H9 (cell line): ENCODE results near the gene COX8A. TPM values are rescaled to one million over a fixed set of nuclear protein-coding genes. Genes with fewer than 3 reads are reported as not detected.

Source experiments
- DNase-seq: peaks from one replicate; pipeline ENCODE4 v3.0.0-alpha.2; 2017
- H2AFZ ChIP-seq: one replicate; pipeline ENCODE4 v1.6.1; 2013; ENCODE audit warnings: mild to moderate bottlenecking, low read length, control low read depth, moderate library complexity
- H2AK5ac ChIP-seq: 2 replicates; pipeline ENCODE4 v1.6.1; 2013; ENCODE audit warnings: low read length, control low read depth, mixed read lengths; ENCODE audit not compliant: insufficient read length
- H2BK120ac ChIP-seq: one replicate; pipeline ENCODE4 v1.6.1; 2013; ENCODE audit warnings: low read depth, mild to moderate bottlenecking, low read length, control low read depth, inconsistent platforms; ENCODE audit not compliant: poor library complexity, severe bottlenecking
- H2BK12ac ChIP-seq: 2 replicates; pipeline ENCODE4 v1.6.1; 2013; ENCODE audit warnings: low read length, control low read depth, mixed read lengths, low read depth; ENCODE audit not compliant: insufficient read length
- H2BK15ac ChIP-seq: 2 replicates; pipeline ENCODE4 v1.6.1; 2013; ENCODE audit warnings: low read depth, low read length, control low read depth
- H2BK20ac ChIP-seq: one replicate; pipeline ENCODE4 v1.6.1; 2013; ENCODE audit warnings: low read depth, mild to moderate bottlenecking, low read length, control low read depth, inconsistent platforms; ENCODE audit not compliant: poor library complexity, severe bottlenecking
- H2BK5ac ChIP-seq: 2 replicates; pipeline ENCODE4 v1.6.1; 2013; ENCODE audit warnings: low read length, control low read depth, mixed read lengths; ENCODE audit not compliant: insufficient read length
- H3K14ac ChIP-seq: 2 replicates; pipeline ENCODE4 v1.6.1; 2013; ENCODE audit warnings: low read length, control low read depth; ENCODE audit not compliant: insufficient read depth
- H3K18ac ChIP-seq: 2 replicates; pipeline ENCODE4 v1.6.1; 2013; ENCODE audit warnings: low read depth, mild to moderate bottlenecking, mixed read lengths, low read length, control low read depth; ENCODE audit not compliant: insufficient read length
- H3K23ac ChIP-seq: 2 replicates; pipeline ENCODE4 v1.6.1; 2013; ENCODE audit warnings: low read length, control low read depth, mixed read lengths, low read depth; ENCODE audit not compliant: insufficient read length
- H3K23me2 ChIP-seq: 2 replicates; pipeline ENCODE4 v1.6.1; 2013; ENCODE audit warnings: low read depth, mild to moderate bottlenecking, mixed read lengths, low read length, control low read depth; ENCODE audit not compliant: insufficient read length, poor library complexity, severe bottlenecking
- H3K27ac ChIP-seq: 2 replicates; pipeline ENCODE4 v1.5.1; 2013; ENCODE audit warnings: low read length, control low read depth, mixed read lengths, low read depth; ENCODE audit not compliant: insufficient read length
- H3K27me3 ChIP-seq: 2 replicates; pipeline ENCODE4 v1.6.1; 2013; ENCODE audit warnings: low read length, control low read depth, inconsistent platforms; ENCODE audit not compliant: insufficient read depth
- H3K4ac ChIP-seq: 2 replicates; pipeline ENCODE4 v1.6.1; 2013; ENCODE audit warnings: low read depth, mild to moderate bottlenecking, control low read depth, inconsistent platforms, low read length, moderate library complexity
- H3K4me1 ChIP-seq: 2 replicates; pipeline ENCODE4 v1.6.1; 2013; ENCODE audit warnings: low read length, control low read depth, inconsistent platforms; ENCODE audit not compliant: insufficient read depth
- H3K4me2 ChIP-seq: 2 replicates; pipeline ENCODE4 v1.6.1; 2013; ENCODE audit warnings: low read length, control low read depth, mixed read lengths; ENCODE audit not compliant: insufficient read length, insufficient read depth
- H3K56ac ChIP-seq: 2 replicates; pipeline ENCODE4 v1.6.1; 2013; ENCODE audit warnings: low read depth, mild to moderate bottlenecking, mixed read lengths, low read length, control low read depth; ENCODE audit not compliant: insufficient read length
- H3K79me1 ChIP-seq: 2 replicates; pipeline ENCODE4 v1.6.1; 2013; ENCODE audit warnings: low read depth, mild to moderate bottlenecking, moderate library complexity, low read length, control low read depth, inconsistent platforms; ENCODE audit not compliant: insufficient read depth, poor library complexity, severe bottlenecking
- H3K79me2 ChIP-seq: 2 replicates; pipeline ENCODE4 v1.6.1; 2013; ENCODE audit warnings: low read length, control low read depth, inconsistent platforms; ENCODE audit not compliant: insufficient read depth
- H3K9ac ChIP-seq: 2 replicates; pipeline ENCODE4 v1.6.1; 2013; ENCODE audit warnings: low read length, control low read depth, mixed read lengths; ENCODE audit not compliant: insufficient read length; ENCODE audit errors: extremely low read depth
- H3K9me3 ChIP-seq: one replicate; pipeline ENCODE4 v1.6.1; 2013; ENCODE audit warnings: low read depth, low read length, inconsistent platforms; ENCODE audit not compliant: control insufficient read depth
- H3T11ph ChIP-seq: one replicate; pipeline ENCODE4 v1.6.1; 2013; ENCODE audit warnings: mild to moderate bottlenecking, low read length, control low read depth, inconsistent platforms
- H4K20me1 ChIP-seq: one replicate; pipeline ENCODE4 v1.6.1; 2013; ENCODE audit not compliant: control insufficient read depth, insufficient read length, insufficient read depth
- H4K5ac ChIP-seq: 2 replicates; pipeline ENCODE4 v1.6.1; 2013; ENCODE audit warnings: low read depth, mild to moderate bottlenecking, mixed read lengths, low read length, control low read depth; ENCODE audit not compliant: insufficient read length
- H4K8ac ChIP-seq: replicated peaks from 2 replicates; pipeline ENCODE4 v1.6.1; 2013; ENCODE audit warnings: low read length, control low read depth, mixed read lengths, low read depth; ENCODE audit not compliant: insufficient read length
- H4K91ac ChIP-seq: 2 replicates; pipeline ENCODE4 v1.6.1; 2013; ENCODE audit warnings: low read depth, mild to moderate bottlenecking, moderate library complexity, mixed read lengths, low read length, control low read depth; ENCODE audit not compliant: insufficient read length
- H3K27ac Mint-ChIP-seq, 3 experiments: 2 replicates in 2 of 3; 3 replicates in 1 of 3; pipeline ENCODE4 v1.8.0; 2020 to 2021; ENCODE audit warnings: mixed read lengths in 3 of 3, mild to moderate bottlenecking in 1 of 3, moderate library complexity in 1 of 3
- H3K27me3 Mint-ChIP-seq: 2 replicates; pipeline ENCODE4 v1.8.0; 2021; ENCODE audit warnings: low read depth, mild to moderate bottlenecking, moderate library complexity, mixed read lengths
- H3K36me3 Mint-ChIP-seq, 3 experiments: 2 replicates in 2 of 3; 3 replicates in 1 of 3; pipeline ENCODE4 v1.8.0; 2020 to 2021; ENCODE audit warnings: low read depth in 3 of 3, mixed read lengths in 3 of 3; ENCODE audit not compliant: insufficient read depth in 1 of 3
- H3K4me1 Mint-ChIP-seq, 2 experiments: 2 replicates each; pipeline ENCODE4 v1.8.0; 2020; ENCODE audit warnings: mixed read lengths in 2 of 2
- H3K4me3 Mint-ChIP-seq, 2 experiments: 2 replicates in 1 of 2; 3 replicates in 1 of 2; pipeline ENCODE4 v1.8.0; 2020 to 2021; ENCODE audit warnings: mild to moderate bottlenecking in 2 of 2, mixed read lengths in 2 of 2, moderate library complexity in 1 of 2
- H3K9me3 Mint-ChIP-seq, 2 experiments: 2 replicates in 1 of 2; 3 replicates in 1 of 2; pipeline ENCODE4 v1.8.0; 2020; ENCODE audit warnings: mild to moderate bottlenecking in 2 of 2, mixed read lengths in 2 of 2, moderate library complexity in 1 of 2
- CTCF ChIP-seq: fragments of 200-600 bp; sonication (generic); conservative IDR thresholded peaks from 3 replicates; pipeline ENCODE4 v1.8.0; 2021; ENCODE audit warnings: antibody characterized with exemption, mild to moderate bottlenecking
- WGBS: extraction: QIAGEN DNeasy Blood & Tissue Kit; methylation state at CpG from one replicate; pipeline ENCODE4 v1.1.7; 2013; ENCODE audit warnings: missing lambda C conversion rate, low lambda C conversion rate, mixed read lengths; ENCODE audit not compliant: insufficient read length; ENCODE audit errors: extremely low coverage; 5-methylcytosine and 5-hydroxymethylcytosine counted together
- total RNA-seq: library from RNA; stranded (reverse); gene quantifications from 2 replicates; pipeline ENCODE4 v1.2.1, GENCODE V29; 2021

COX8A gene
- total RNA-seq, 1 experiment from 2014 or later: 429 TPM

GRCh38 chr11:64015510-64015909, 41.1 kb downstream of the COX8A start:
- H3K27ac Mint-ChIP-seq: no peak overlapping the region
- H4K8ac ChIP-seq: no peak overlapping the region
- H3K27me3 ChIP-seq: peaks cover 11% of the 10 kb centered on the region; the same call in 1 of the 2 replicates
- H3K9me3 Mint-ChIP-seq: peaks cover 4 to 5% of the 10 kb centered on the region in 2 experiments; a peak in 3 of 5 replicates
- DNase-seq: no peak
- H3K18ac ChIP-seq: no peak overlapping the region
- H4K20me1 ChIP-seq: no peaks in the 10 kb centered on the region
- H4K5ac ChIP-seq: no peak overlapping the region
- peaks cover 8 to 11% of the 10 kb centered on the region in 2 experiments for H3K4me1 Mint-ChIP-seq
- no peak for TF ChIP-seq CTCF
- H3K27me3 Mint-ChIP-seq: peaks cover 67% of the 10 kb centered on the region
- H3K14ac ChIP-seq: no peak overlapping the region
- H2BK15ac ChIP-seq: no peak overlapping the region
- no peak overlapping the region for H4K91ac ChIP-seq
- no peak overlapping the region for H2BK120ac ChIP-seq
- no peak overlapping the region for H3K9ac ChIP-seq
- H3K36me3 Mint-ChIP-seq: peaks cover under 1 to 5% (median 4%) of the 10 kb centered on the region in 3 experiments; a peak in 3 of 7 replicates
- H2BK12ac ChIP-seq: no peak overlapping the region
- no peak overlapping the region for H3K27ac ChIP-seq
- H3K4me2 ChIP-seq: no peak overlapping the region
- H3K4me3 Mint-ChIP-seq: no peak overlapping the region
- no peaks in the 10 kb centered on the region for H3K9me3 ChIP-seq
- H3K4me1 ChIP-seq: no peaks in the 10 kb centered on the region
- no CpG with 5 or more reads among the region's 20 CpGs for WGBS
- H2BK20ac ChIP-seq: no peak overlapping the region
- H3K23ac ChIP-seq: no peak overlapping the region
- no peaks in the 10 kb centered on the region for H3K79me1 ChIP-seq
- no peak overlapping the region for H2AK5ac ChIP-seq
- H3K56ac ChIP-seq: no peak overlapping the region
- no peak overlapping the region for H3T11ph ChIP-seq
- H2AFZ ChIP-seq: no peak overlapping the region
- H3K23me2 ChIP-seq: no peaks in the 10 kb centered on the region
- H3K79me2 ChIP-seq: no peaks in the 10 kb centered on the region
- H3K4ac ChIP-seq: no peak overlapping the region
- H2BK5ac ChIP-seq: no peak overlapping the region
